Body of pancreas (tissue), 4 donors: Measurements from ENCODE around the gene LRRC15.

Experiments
- CTCF ChIP-seq, 7 experiments: fragments of 450-650 bp in 4 of 7; fragments of 200-600 bp in 3 of 7; sonication (generic) in 3 of 7; IDR thresholded peaks; one replicate each; pipeline ENCODE4 v1.5.1; 2016 to 2019; ENCODE audit warnings: antibody characterized with exemption in 7 of 7
- POLR2A ChIP-seq, 3 donors: fragments of 450-650 bp; IDR thresholded peaks; one replicate each; pipeline ENCODE4 v1.6.1; 2016; ENCODE audit warnings: antibody characterized with exemption in 3 of 3, mild to moderate bottlenecking in 2 of 3

GRCh38 chr3:194355379-194355778 is 14.2 kb downstream of the LRRC15 start:
- no peak for TF ChIP-seq CTCF (IDR thresholded peaks at IDR 0.05)
- TF ChIP-seq POLR2A (IDR thresholded peaks at IDR 0.05): no peak
